Measurements from ENCODE around the gene CDH24. TPM values are rescaled to one million over a fixed set of nuclear protein-coding genes. Genes with fewer than 3 reads are reported as not detected.

Gene CDH24
- polyA plus RNA-seq, 2 of the 4 experiments (the other 2 are of a cell fraction): 4.8 to 5.1 TPM

- no peak for DNase-seq (ENCODE audit: low read depth in 1 of 2, low spot score in 1 of 2)
- WGBS (ENCODE audit: missing lambda C conversion rate): 96% methylated on average over 3 of the region's 3 CpGs
- ChIA-PET POLR2A (no interaction called here), CTCF (interaction anchor here (0.6 to 34.0 kb wide), 4 partner anchors 16 to 446 kb away, joined by 4 to 1206 read pairs (median 11); partner anchors contain the start of genes CDH24 and PSMB11)
- no peak for ATAC-seq
- TF ChIP-seq JUNB (IDR thresholded peaks at IDR 0.05) (no peak), KDM1A (IDR thresholded peaks at IDR 0.05; ENCODE audit: low read depth) (no peak), NR3C1 (IDR thresholded peaks at IDR 0.05) (no peak), ZSCAN20 (CRISPR knock-in tag; IDR thresholded peaks at IDR 0.05) (no peak), MAX (IDR thresholded peaks at IDR 0.05) (no peak), CTCF (IDR thresholded peaks at IDR 0.05) (no peak), FOSB (CRISPR knock-in tag; IDR thresholded peaks at IDR 0.05) (no peak), TP53 (CRISPR knock-in tag; IDR thresholded peaks at IDR 0.05) (no peak), CEBPB (IDR thresholded peaks at IDR 0.05) (no peak), CHD2 (IDR thresholded peaks at IDR 0.05; ENCODE audit: low read length, partially characterized antibody) (no peak), HES2 (IDR thresholded peaks at IDR 0.05) (no peak), REST (IDR thresholded peaks at IDR 0.05) (no peak), FOXS1 (CRISPR knock-in tag; IDR thresholded peaks at IDR 0.05) (no peak), RNF2 (IDR thresholded peaks at IDR 0.05; ENCODE audit: borderline replicate concordance, low read depth) (no peak)
- H3K4me3 ChIP-seq: no peak overlapping the region
- no peak overlapping the region for H3K4me2 ChIP-seq
- FAIRE-seq: no peak
- H3K27ac ChIP-seq: no peak overlapping the region
- no peaks in the 10 kb centered on the region for H3K9me3 ChIP-seq
- peaks cover 17% of the 10 kb centered on the region for H3K4me1 ChIP-seq
Measured at GRCh38 chr14:23002592-23002991, 54.7 kb downstream of the CDH24 start.

GRCh38 chr14:23000860-23001259, 56.5 kb downstream of the CDH24 start:
- ATAC-seq: no peak
- Histone ChIP-seq H3K4me3 (no peak overlapping the region), H3K27ac (no peak overlapping the region), H3K4me1 (peaks cover 9% of the 10 kb centered on the region), H3K9me3 (no peaks in the 10 kb centered on the region), H3K4me2 (no peak overlapping the region)
- POLR2A ChIA-PET: no interaction called here
- TF ChIP-seq HOXB5 (CRISPR knock-in tag; IDR thresholded peaks at IDR 0.05) (no peak), REST (IDR thresholded peaks at IDR 0.05) (no peak), JUN (IDR thresholded peaks at IDR 0.05) (no peak), EHMT2 (IDR thresholded peaks at IDR 0.05; ENCODE audit: low read depth) (no peak), E2F6 (IDR thresholded peaks at IDR 0.05; ENCODE audit: borderline replicate concordance, low read depth) (no peak), RFX5 (IDR thresholded peaks at IDR 0.05) (no peak), RNF2 (IDR thresholded peaks at IDR 0.05; ENCODE audit: borderline replicate concordance, low read depth) (no peak), FOXS1 (CRISPR knock-in tag; IDR thresholded peaks at IDR 0.05) (no peak), EP300 (IDR thresholded peaks at IDR 0.05) (no peak), TFCP2L1 (CRISPR knock-in tag; IDR thresholded peaks at IDR 0.05) (no peak), FOSB (CRISPR knock-in tag; IDR thresholded peaks at IDR 0.05) (no peak), ELK1 (IDR thresholded peaks at IDR 0.05; ENCODE audit: low read depth, low read length) (no peak), ZSCAN20 (CRISPR knock-in tag; IDR thresholded peaks at IDR 0.05) (no peak), CEBPB (IDR thresholded peaks at IDR 0.05) (no peak), RAD21 (conservative IDR thresholded peaks at IDR 0.05 in 1 of 2, IDR thresholded peaks at IDR 0.05 in 1 of 2) (no peak), NFE2L2 (conservative IDR thresholded peaks at IDR 0.05; ENCODE audit: low read length) (no peak), CBX2 (IDR thresholded peaks at IDR 0.05; ENCODE audit: borderline replicate concordance, low read depth) (no peak)
- WGBS (ENCODE audit: missing lambda C conversion rate): 89% methylated on average over 2 of the region's 2 CpGs
- DNase-seq (ENCODE audit: low read depth in 1 of 2, low spot score in 1 of 2): no peak
- FAIRE-seq: no peak
- CTCF ChIA-PET: interaction anchor here (0.8 to 34.0 kb wide), 6 partner anchors 8 to 557 kb away, joined by 3 to 1206 read pairs (median 6); partner anchors contain the start of genes AJUBA, CDH24 and PSMB11

Data from A549 (cell line).